ENCODE results near the gene KAT6B. TPM values are rescaled to one million over a fixed set of nuclear protein-coding genes. Genes with fewer than 3 reads are reported as not detected.

The KAT6B gene
- total RNA-seq, 4 donors from 2014 or later = 50.0 to 75.8 (median 57.5) TPM

GRCh38 chr10:75015442-75015841, 189.0 kb downstream of the KAT6B start:
- H3K27ac ChIP-seq (replicated peaks in 1 of 4) = peak overlapping the region in 1 of 4 donors; percentile 46
- no peak overlapping the region for H3K4me3 ChIP-seq
- intact Hi-C loops (cut with DNase I) = loop anchor here (5.0 kb wide), 1 partner anchor 193 kb away; no protein-coding TSS in a partner anchor
- H3K36me3 ChIP-seq = peaks cover under 1 to 15% (median 10%) of the 10 kb centered on the region in 4 donors
- no peaks in the 10 kb centered on the region for H3K9me3 ChIP-seq
- no peaks in the 10 kb centered on the region for H3K27me3 ChIP-seq
- no peak for TF ChIP-seq POLR2A (IDR thresholded peaks at IDR 0.05; ENCODE audit: low read depth)
- TF ChIP-seq POLR2AphosphoS5 (IDR thresholded peaks at IDR 0.05) = no peak
- no peak for TF ChIP-seq CTCF (IDR thresholded peaks at IDR 0.05)
- TF ChIP-seq EP300 (IDR thresholded peaks at IDR 0.05) = no peak
- peaks cover 20 to 63% (median 51%) of the 10 kb centered on the region in 4 donors for H3K4me1 ChIP-seq
- 70% methylated on average over 5 of the region's 5 CpGs for WGBS
- DNase-seq (ENCODE audit: extremely low spot score) = no peak

- H3K36me3 ChIP-seq = peaks cover 8 to 24% (median 18%) of the 10 kb centered on the region in 4 donors
- peaks cover 20 to 67% (median 53%) of the 10 kb centered on the region in 4 donors for H3K4me1 ChIP-seq
- WGBS = 30% methylated on average over 3 of the region's 3 CpGs
- intact Hi-C loops (cut with DNase I) = loop anchor here (5.0 kb wide), 1 partner anchor 194 kb away; no protein-coding TSS in a partner anchor
- H3K9me3 ChIP-seq = no peaks in the 10 kb centered on the region
- no peak overlapping the region for H3K4me3 ChIP-seq
- DNase-seq (ENCODE audit: extremely low spot score) = no peak
- H3K27ac ChIP-seq (replicated peaks in 1 of 4) = peak overlapping the region; percentile 28 to 53 (median 48)
- H3K27me3 ChIP-seq = no peaks in the 10 kb centered on the region
- TF ChIP-seq CTCF (IDR thresholded peaks at IDR 0.05) (no peak), POLR2A (IDR thresholded peaks at IDR 0.05; ENCODE audit: low read depth) (no peak), EP300 (IDR thresholded peaks at IDR 0.05) (no peak), POLR2AphosphoS5 (IDR thresholded peaks at IDR 0.05) (no peak)
Measured at GRCh38 chr10:75016325-75016724, 189.9 kb downstream of the KAT6B start.

- no peak overlapping the region for H3K4me3 ChIP-seq
- intact Hi-C loops (cut with DNase I) = loop anchor here (5.0 kb wide), 1 partner anchor 196 kb away; no protein-coding TSS in a partner anchor
- H3K9me3 ChIP-seq = no peaks in the 10 kb centered on the region
- 86% methylated on average over 5 of the region's 6 CpGs for WGBS
- H3K36me3 ChIP-seq = peaks cover 8 to 27% (median 24%) of the 10 kb centered on the region in 4 donors
- H3K4me1 ChIP-seq = peaks cover 20 to 72% (median 62%) of the 10 kb centered on the region in 4 donors
- DNase-seq (ENCODE audit: extremely low spot score) = no peak
- no peak overlapping the region for H3K27ac ChIP-seq (replicated peaks in 1 of 4)
- no peak for TF ChIP-seq POLR2A (IDR thresholded peaks at IDR 0.05; ENCODE audit: low read depth)
- no peak for TF ChIP-seq CTCF (IDR thresholded peaks at IDR 0.05)
- TF ChIP-seq POLR2AphosphoS5 (IDR thresholded peaks at IDR 0.05) = no peak
- TF ChIP-seq EP300 (IDR thresholded peaks at IDR 0.05) = no peak
- no peaks in the 10 kb centered on the region for H3K27me3 ChIP-seq
Measured at GRCh38 chr10:75018251-75018650, 191.9 kb downstream of the KAT6B start.

GRCh38 chr10:75018686-75019307, 192.4 kb downstream of the KAT6B start:
- intact Hi-C loops (cut with DNase I) = loop anchor here (5.0 kb wide), 1 partner anchor 196 kb away; no protein-coding TSS in a partner anchor
- DNase-seq (ENCODE audit: extremely low spot score) = no peak
- TF ChIP-seq POLR2AphosphoS5 (IDR thresholded peaks at IDR 0.05) (no peak), POLR2A (IDR thresholded peaks at IDR 0.05; ENCODE audit: low read depth) (no peak), EP300 (IDR thresholded peaks at IDR 0.05) (no peak), CTCF (IDR thresholded peaks at IDR 0.05) (no peak)
- peaks cover 8 to 32% (median 26%) of the 10 kb centered on the region in 4 donors for H3K36me3 ChIP-seq
- H3K4me3 ChIP-seq = no peak overlapping the region
- H3K9me3 ChIP-seq = no peaks in the 10 kb centered on the region
- no peaks in the 10 kb centered on the region for H3K27me3 ChIP-seq
- peaks cover 20 to 67% (median 56%) of the 10 kb centered on the region in 4 donors for H3K4me1 ChIP-seq
- 74% methylated on average over 8 of the region's 8 CpGs for WGBS
- H3K27ac ChIP-seq (replicated peaks in 1 of 4) = no peak overlapping the region
